Measurements from ENCODE around the gene GABBR2.

GABBR2 gene

GRCh38 chr9:98374385-98375051 is 334.2 kb downstream of the GABBR2 start:
- H3K4me3 ChIP-seq (replicated peaks in 1 of 2; ENCODE audit: low read depth in 2 of 2, low read length in 2 of 2), result no peak overlapping the region
- TF ChIP-seq CTCF (IDR thresholded peaks at IDR 0.05; ENCODE audit: low read depth, low read length), result no peak
- DNase-seq (ENCODE audit: low read depth in 2 of 2), result peak; percentile 83 to 97

- DNase-seq (ENCODE audit: low read depth in 2 of 2), result peak in 1 of 2 donors; percentile 71
- no peak for TF ChIP-seq CTCF (IDR thresholded peaks at IDR 0.05; ENCODE audit: low read depth, low read length)
- H3K4me3 ChIP-seq (replicated peaks in 1 of 2; ENCODE audit: low read depth in 2 of 2, low read length in 2 of 2), result no peak overlapping the region
Observed at GRCh38 chr9:98373609-98374008, 335.1 kb downstream of the GABBR2 start.

- no peak for TF ChIP-seq CTCF (IDR thresholded peaks at IDR 0.05; ENCODE audit: low read depth, low read length)
- no peak for DNase-seq (ENCODE audit: low read depth in 2 of 2)
Observed at GRCh38 chr9:98372077-98372836, 336.5 kb downstream of the GABBR2 start.

GRCh38 chr9:98370976-98371315 is 337.8 kb downstream of the GABBR2 start:
- no peak for TF ChIP-seq CTCF (IDR thresholded peaks at IDR 0.05; ENCODE audit: low read depth, low read length)
- DNase-seq (ENCODE audit: low read depth in 2 of 2), result no peak
- no peak overlapping the region for H3K4me3 ChIP-seq (replicated peaks in 1 of 2; ENCODE audit: low read depth in 2 of 2, low read length in 2 of 2)

More at GRCh38 chr9:98372077-98372836, 336.5 kb downstream of the GABBR2 start:
- H3K4me3 ChIP-seq (replicated peaks in 1 of 2; ENCODE audit: low read depth in 2 of 2, low read length in 2 of 2), result no peak overlapping the region

- TF ChIP-seq CTCF (IDR thresholded peaks at IDR 0.05; ENCODE audit: low read depth, low read length), result no peak
- DNase-seq (ENCODE audit: low read depth in 2 of 2), result no peak
- H3K4me3 ChIP-seq (replicated peaks in 1 of 2; ENCODE audit: low read depth in 2 of 2, low read length in 2 of 2), result no peak overlapping the region
Observed at GRCh38 chr9:98370300-98370975, 338.3 kb downstream of the GABBR2 start.

- TF ChIP-seq CTCF (IDR thresholded peaks at IDR 0.05; ENCODE audit: low read depth, low read length), result no peak
- no peak overlapping the region for H3K4me3 ChIP-seq (replicated peaks in 1 of 2; ENCODE audit: low read depth in 2 of 2, low read length in 2 of 2)
- DNase-seq (ENCODE audit: low read depth in 2 of 2), result no peak
Observed at GRCh38 chr9:98369896-98370295, 338.8 kb downstream of the GABBR2 start.
